GF-D8 (cell line): ENCODE data around the gene REEP5.
A peak's percentile ranks its signal among the peaks of the same experiment; 100 is the strongest.
"Not testable (repeated sequence)": the region's sequence is repeated elsewhere in the genome, so short reads cannot be mapped to it uniquely, and the experiment has no call there.

Experiments used
- DNase-seq: peaks from one replicate; lab custom pipeline; 2025; lab: John Stamatoyannopoulos, UW

Gene REEP5

DNA sequence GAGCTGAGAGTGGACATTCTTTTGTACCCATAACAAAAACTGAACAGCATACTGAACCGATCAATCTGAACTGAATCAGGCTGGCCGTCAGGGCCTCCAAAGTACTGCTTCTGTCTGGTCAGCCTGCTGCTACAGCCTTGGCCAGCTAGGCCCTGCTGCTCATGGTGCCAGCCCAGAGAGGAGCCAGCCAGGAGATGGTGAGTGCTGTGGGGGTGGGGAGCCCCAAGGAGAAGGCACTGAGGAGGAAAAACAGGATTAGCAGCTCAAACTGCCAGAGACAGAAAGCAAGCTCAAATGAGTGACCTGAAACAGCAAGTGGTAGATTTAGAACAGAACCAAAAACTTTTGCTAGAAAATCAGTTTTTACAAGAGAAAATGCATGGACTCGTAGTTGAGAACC is 37.0 kb downstream of the REEP5 start:
- no peak for DNase-seq

DNA sequence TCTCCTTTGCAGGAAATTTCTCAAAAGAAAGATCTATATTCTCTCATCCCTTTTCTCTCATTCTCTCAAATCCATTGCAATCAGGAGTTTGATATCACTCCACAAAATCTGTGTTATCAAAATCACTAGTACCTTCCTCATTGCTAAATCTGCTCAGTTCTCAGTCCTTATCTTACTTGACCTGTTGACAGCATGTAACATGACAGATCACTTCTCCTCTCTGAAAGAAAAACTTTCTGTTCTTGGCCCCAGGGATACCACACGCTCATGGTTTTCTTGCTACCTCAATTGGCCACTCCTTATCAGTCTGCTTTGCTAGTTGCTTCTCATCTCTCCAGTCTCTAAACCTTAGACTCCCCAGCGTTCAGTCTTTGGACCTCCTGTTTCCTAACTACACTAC is 38.8 kb downstream of the REEP5 start:
- no peak for DNase-seq

DNA sequence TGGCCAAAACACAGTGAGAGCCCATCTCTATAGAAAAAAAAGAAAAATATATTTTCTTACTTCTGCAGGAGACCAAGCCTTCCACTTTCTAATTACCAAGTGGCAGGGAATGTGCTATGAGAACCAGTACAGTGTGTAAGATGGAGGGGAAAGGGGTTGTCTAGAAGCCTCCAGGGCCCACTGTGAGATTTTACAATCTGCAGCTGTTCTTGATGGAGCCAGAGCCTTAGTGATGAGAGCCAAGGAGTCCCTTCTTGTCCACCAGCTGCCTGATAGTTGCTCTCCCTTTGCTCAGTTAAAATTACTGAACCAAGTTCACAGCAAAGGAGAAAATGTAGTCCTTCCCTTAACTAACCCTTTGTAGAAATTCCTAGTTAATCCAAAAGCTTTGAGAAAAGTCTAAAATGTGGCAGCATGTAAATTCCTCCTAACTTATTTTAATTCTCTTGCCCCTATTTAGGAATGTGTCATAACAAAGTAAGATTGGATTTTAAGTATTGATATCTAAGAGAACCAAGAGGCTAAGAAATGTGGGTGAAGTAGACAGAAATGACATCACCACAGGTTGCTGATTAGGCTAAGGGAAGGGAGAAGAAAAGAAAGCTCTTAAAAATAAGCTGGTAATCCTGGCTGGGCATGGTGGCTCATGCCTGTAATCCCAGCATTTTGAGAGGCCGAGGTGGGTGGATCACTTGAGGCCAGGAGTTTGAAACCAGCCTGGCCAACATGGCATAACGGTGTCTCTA is 41.6 kb downstream of the REEP5 start:
- DNase-seq, result no peak

DNA sequence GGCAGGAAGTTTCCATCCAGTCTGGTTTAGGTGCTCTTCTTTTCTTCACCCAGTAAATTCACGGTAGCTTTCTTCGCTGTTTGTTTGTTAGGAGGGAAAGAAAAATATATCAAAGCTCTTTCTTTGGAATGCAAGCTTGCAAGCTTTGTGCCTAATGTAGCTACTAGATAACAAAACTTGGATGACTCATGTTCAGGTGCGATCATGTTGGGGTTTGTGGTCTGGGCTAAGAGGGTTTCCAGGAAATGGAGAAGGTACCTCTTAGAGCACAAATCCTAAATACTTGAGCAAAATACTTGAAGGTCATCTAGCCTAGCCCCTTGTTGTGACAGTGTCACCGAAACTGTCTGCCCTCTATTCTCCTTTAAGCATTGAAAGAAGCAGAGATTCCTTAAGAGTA is 43.3 kb downstream of the REEP5 start:
- no peak for DNase-seq

DNA sequence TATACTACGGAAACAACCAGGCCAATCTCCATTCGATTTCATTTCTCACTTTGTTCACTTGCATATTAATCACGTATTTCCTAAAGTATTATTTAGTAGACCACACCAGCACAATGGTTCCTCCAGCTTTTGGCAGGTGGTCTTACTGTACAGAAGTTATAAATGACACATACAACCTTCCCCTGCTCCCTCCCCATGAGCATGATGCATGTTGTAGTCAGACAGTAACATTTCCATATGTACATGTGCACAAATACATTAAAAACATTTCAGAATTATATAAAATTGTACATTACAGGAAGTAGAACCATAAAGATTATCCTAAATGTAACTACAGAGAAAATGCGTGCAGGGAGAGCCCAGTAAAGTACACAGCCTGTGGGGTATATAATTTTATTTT is 43.9 kb downstream of the REEP5 start:
- no peak for DNase-seq

DNA sequence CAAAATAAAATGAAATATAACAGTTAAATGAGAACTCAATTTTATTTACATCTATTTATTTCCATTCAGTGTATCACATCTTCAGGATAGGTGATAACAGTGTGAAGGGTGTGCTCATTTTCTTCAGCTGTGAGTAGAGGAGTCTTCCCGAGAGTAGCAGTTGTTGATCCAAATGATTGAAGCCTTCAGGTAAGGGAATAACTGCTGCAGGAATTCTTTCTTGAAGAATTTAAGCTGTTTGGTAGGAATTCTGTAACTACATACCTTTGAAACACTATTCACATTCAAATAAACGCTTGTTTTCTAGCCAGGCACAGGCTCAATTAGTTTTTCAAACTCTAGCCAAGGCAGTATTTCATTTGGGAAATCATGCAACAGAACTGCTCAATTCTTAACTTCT is 45.7 kb downstream of the REEP5 start:
- DNase-seq, result no peak

DNA sequence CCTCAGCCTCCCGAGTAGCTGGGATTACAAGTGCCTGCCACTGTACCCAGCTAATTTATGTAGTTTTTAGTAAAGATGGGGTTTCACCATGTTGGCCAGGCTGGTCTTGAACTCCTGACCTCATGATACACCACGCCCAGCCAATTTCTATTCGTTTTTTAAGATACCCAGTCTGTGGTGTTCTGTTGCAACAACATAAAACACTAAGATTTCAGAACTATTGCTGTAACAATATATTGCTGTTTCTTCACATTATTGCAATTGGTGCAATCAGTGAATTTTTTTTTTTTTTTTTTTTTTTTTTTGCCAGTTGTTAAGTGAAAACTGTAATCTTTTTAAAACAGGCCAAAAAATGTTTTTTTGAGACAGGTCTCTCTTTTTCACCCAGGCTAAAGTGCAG is 51.1 kb downstream of the REEP5 start:
- DNase-seq, result no peak

DNA sequence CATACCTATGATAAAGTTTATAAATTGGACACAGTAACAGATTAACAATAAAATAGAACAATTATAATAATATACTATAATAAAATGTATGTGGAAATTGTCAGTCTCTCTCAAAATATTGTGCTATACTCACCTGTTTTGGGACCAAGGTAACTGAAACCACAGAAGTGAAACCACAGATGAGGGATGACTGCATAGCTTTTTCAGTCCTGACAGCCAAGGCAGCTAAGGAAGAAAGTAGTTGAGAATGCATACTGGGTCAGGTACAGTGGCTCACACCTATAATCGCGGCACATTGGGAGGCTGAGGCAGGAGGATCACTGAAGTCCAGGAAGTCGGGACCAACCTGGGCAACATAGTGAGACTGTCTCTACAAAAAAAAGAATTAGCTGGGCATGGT is 52.1 kb downstream of the REEP5 start:
- no peak for DNase-seq

DNA sequence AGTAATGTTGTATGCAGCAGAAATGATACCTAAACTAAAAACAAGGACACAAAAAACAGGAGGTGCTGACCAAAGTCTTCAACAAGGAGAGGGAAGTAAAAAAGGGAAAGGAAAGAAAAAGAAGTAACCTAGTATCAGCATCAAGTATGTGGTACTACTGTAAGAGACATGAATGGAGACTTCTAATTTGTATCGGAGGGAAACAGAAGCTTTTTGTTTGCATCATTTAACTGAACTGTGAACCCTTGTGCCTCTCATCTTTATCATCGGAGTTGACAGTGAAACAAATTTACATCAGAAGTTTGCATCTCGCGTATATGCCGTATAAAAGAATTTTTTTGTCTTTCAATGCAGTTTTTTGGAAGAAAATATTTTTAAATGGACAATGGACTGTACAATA is 54.6 kb downstream of the REEP5 start:
- DNase-seq, result no peak

DNA sequence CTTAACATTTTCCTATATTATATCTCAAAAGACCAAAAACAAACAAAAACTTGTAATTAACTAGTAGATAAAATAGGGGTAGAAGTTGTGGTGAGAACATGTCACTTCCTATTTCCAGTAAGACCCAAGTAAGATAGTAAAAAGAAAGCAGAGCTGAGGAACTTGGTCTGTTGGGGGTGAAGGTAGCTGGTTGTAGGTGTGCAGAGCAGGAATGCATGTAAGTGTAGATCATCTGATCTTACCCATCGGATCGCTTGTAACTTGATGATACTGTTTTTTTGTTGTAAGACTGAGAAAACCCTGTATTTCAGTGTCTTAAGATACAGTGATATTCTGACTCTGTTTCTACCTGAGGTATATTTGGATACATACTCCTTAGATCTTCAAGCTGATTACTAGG is 55.3 kb downstream of the REEP5 start:
- no peak for DNase-seq

DNA sequence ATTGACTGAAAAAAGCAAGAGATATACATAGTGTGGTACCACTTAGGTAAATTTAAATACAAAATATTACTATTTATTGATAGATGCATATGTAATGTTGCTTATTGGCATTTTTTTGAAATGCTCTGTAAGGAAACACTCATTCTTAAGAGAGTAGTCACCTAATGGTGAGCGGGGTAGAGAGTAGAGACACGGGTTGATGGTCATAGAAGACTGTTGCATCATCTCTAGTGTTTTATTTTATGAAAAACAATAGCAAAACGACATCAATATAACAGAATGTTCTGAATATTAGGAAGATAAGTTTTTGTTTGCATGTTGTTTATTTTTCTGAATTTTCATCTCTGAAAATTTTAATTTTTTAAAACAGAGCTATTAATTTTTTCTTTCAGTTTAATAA is 56.9 kb downstream of the REEP5 start:
- DNase-seq, result no peak

DNA sequence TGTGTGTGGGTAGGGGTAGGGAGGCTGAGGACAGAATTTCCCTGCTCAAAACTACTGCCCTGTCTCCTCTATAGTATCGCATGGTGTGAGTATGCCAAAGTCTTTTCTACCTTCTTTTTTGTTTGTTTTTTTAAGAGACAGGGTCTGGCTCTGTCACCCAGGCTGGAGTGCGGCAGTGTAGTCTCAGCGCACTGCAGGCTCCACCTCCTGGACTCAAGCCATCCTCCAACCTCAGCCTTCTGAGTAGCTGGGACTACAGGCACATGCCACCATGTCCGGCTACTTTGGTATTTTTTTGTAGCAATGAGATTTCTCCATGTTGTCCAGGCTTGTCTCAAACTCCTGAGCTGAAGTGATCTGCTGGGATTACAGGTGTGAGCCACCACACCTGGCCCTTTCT is 58.5 kb downstream of the REEP5 start:
- no peak for DNase-seq

DNA sequence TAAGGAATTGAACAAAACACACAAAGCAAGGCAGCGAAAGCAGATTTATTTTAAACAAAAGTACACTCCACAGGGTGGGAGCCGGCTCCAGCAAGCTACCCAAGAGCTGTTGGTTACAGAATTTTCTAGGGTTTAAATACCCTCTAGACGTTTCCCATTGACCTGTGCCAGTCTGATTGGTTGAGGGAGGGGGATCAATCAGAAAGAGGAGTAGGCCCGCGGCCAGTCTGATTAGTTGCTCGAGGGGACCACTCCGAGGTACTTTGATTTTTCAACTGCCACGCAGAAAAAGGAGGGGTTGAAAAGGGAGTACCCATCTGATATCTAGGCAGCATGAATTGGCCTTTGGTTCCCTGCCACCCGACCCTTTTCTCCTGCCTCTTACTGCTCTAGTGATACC is 59.9 kb downstream of the REEP5 start:
- no peak for DNase-seq

DNA sequence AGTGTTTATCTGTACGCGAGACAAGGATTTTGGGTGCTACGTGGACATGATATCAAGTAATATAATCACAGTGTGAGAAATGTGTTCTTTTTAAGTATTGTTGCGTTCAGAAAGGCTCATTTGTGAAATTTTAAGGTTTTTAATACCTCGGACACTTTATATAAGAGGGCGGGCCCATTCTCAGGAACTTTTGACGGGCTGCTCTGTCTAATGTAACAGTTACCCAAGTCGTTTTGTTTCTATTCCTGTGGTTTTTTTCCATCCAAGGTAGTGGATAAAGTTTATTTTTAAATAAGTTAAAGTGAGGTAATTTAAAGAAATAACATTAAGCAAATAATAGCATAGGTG is 60.4 kb downstream of the REEP5 start:
- no peak for DNase-seq

DNA sequence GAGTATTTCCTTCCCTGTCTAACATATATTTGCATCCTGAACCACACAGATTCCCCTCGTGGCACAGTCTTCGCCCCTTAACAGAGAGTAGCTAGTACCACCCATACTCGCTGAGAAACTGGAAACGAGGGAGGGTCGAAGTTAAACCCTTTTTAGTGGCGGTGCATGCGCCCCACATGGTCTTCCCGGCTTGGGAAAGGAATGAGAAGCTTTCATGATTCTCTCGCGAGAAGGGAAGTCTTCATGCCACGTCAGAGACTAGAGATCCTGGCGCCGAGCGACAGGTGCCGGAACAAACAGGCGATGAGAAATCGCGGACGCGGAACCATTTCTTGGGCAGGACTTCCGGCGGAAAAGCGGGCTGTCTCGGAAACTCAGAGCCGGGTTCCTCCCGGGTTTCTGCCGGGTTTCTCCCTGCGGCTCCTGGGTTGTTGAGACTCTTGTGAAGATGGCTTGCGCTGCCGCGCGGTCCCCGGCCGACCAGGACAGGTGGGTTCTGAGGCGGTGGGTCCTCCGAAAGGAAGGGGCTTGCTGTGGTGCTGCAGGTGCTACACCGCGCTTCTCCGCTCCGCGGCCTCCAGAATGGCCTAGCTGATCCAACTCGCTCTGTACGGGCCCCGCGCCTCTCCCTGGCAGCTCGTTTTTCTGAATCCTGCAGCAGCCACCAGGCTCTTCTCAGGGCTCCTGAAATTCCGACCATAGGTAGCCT is 60.9 kb downstream of the REEP5 start, which contains the start of gene SRP19:
TSS of gene SRP19 (plus strand) at position 359 of the 709 bp plus-strand sequence. CDS start at position 449, 90 bp downstream.
- DNase-seq, result peak; percentile 77

DNA sequence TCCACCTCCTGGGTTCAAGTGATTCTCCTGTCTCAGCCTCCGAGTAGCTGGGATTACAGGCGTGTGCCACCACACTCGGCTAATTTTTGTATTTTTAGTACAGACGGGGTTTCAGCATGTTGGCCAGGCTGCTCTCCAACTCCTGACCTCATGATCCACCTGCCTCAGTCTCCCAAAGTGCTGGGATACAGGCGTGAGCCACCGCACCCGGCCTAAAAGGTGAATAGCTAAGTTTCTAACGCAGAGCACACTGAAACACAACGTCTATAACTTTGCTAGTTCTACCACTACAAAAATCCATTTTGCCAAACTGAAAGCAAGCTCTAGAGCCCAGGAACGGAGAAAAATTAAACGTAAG is 61.5 kb downstream of the REEP5 start:
- DNase-seq, result not testable (repeated sequence)

DNA sequence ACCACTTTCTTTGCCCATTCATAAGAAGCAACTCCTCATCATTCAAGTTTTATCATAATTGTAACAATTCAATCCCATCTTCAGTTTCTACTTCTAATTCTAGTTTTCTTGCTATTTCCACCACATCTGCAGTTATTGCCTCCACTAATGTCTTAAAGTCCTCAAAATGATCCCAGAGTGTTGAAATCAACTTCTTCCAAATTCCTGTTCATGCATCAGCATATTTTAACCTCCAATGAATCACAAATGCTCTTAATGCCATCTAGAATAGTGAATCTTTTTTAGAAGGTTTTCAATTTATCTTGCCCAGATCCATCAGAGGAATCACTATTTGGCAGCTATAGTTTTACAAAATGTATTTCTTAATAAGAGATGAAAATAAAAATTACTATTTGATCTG is 64.2 kb downstream of the REEP5 start:
- no peak for DNase-seq

DNA sequence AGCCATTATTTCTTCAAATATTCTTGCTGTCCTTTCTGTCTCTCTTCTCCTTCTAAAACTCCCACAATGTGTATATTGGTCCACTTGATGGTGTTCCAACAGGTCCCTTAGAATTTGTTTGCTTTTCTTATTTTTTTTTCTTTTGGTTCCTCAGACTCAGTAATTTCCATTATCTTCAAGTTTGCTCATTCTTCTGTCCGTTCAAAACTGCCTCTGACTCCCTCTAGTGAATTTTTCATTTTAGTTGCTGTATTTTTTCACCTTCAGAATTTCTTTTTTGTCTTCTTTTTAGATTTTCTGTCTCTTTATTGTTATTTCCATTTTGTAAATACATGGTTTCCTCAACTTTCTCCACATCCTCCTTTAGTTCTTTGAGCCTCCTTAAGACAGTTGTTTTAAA is 67.4 kb downstream of the REEP5 start:
- DNase-seq, result no peak

DNA sequence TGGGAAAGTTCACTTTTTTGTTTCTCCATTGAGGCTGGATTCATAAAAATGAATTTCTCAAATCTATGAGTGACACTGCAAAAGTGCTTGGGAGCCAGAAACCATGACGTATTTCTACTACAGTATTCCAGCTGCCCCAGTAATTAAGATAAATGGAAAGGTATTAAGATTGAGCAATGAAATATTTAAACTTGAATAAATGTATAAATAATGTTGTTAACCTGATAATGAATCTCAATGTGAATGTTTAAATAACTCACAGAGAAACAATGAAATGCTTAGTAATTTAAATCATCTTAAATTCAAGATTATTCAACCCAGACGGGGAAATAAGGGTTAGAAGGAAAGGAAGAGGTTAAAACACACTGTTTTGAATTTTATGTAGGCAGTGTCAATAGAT is 72.1 kb downstream of the REEP5 start:
- no peak for DNase-seq

DNA sequence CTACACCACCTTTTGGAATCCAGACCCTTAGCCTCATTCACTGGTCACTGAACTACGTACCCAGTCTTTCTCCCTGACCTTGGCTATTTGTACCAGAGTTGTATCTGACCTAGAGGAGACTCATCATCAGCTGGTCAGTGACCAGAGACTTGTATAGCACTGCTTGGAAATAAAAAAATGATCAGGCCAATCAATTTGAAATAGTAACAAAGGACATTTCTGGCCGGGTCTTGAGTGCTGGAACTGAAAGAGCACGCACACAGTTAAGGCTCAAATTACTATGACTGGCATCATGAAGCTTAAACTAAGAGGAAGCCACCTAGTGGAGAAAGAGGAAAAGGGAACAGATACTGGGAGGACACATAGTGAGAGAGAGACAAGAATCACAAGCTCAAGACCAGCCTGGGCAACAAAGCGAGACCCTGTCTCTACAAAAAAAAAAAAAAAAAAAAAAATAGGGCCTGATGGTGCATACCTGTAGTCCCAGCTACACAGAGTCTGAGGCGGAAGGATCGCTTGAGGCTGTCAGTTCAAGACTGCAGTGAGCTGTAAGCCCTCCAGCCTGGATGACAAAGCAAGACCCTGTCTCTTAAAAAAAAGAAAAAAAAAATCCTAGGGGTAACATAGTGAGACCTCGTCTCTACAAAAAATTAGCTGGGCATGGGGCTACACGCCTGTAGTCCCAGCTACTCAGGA is 73.8 kb downstream of the REEP5 start:
- peak; percentile 37 for DNase-seq

DNA sequence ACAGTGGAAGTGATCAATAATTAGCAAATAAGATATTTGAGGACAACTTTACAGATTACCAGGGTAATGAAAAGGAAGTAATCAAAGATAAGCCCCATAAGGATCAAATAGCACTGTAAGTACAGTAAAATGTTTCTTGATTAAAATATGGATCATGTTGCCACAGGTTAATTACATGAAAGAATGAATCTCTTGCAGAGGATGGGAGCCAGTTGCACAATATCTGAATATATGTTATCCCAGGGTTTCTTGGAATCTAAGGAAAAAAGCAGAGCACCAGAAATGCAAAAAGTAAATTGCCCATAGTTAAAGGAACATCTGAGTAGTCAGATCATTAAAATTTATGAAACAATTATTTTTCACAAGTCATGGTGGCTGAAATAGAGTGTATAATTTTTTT is 74.7 kb downstream of the REEP5 start:
- no peak for DNase-seq

DNA sequence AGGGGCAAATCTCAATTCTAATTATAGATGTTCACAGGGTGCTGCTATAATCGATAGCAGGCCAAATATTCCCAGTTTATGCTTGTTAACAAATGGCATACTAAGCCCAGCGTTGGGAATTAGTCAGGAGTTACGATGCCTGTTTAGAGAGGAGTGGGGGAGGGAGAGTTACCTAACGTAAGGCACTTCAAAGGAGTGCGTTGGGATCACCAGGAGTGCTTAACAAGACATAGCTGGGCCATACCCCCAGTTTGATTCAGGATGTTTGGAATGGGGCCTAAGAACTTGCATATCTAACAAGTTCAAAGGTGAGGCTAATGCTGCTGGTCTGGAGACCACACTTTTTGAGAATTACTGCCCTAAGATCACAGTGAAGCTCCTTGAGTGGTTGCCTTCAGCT is 75.5 kb downstream of the REEP5 start:
- DNase-seq, result no peak

DNA sequence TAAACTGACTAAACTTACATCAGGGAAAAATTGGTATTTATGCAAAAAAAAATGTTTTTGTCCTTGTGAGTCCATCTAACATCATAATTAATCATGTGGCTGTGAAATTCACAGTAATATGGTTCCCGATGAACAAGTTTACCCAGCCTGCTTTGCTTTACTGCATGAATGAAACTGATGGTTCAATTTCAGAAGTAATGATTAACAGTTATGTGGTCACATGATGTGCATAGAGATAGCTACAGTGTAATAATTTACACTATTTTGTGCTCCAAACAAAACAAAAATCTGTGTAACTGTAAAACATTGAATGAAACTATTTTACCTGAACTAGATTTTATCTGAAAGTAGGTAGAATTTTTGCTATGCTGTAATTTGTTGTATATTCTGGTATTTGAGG is 77.5 kb downstream of the REEP5 start:
- DNase-seq, result no peak
